HCT116 (cell line): ENCODE results near the gene NCBP1. TPM values are rescaled to one million over a fixed set of nuclear protein-coding genes. Genes with fewer than 3 reads are reported as not detected.

Source experiments
- ATAC-seq: fragments of 200-7000 bp; cut with Tn5 transposase; 2 replicates; pipeline ENCODE4 v1.9.1; 2020; ENCODE audit warnings: mild to moderate bottlenecking, moderate library complexity
- BruUV-seq: library from RNA; stranded (reverse); fragments of 400-500 nt; replicated peaks from 2 replicates; lab custom pipeline; 2021; lab: Mats Ljungman, UMichigan
- CTCF ChIA-PET: fragments of 300-600 bp; sonication (Branson Sonifier 250); formaldehyde crosslinking; loops from one replicate; lab custom pipeline; 2021; ENCODE audit warnings: antibody characterized with exemption; lab: Charles Lee
- POLR2A ChIA-PET: fragments of 300-600, 350-600 bp; sonication (Branson Sonifier 250); formaldehyde crosslinking; loops from one replicate; lab custom pipeline; 2021; ENCODE audit warnings: antibody characterized with exemption; lab: Charles Lee
- RAD21 ChIA-PET, 2 experiments: fragments of 300-600 bp; sonication (Branson Sonifier 250); formaldehyde crosslinking; loops; one replicate each; lab custom pipeline; 2023; ENCODE audit warnings: low total read pairs in 2 of 2; ENCODE audit not compliant: uncharacterized antibody in 2 of 2, unreplicated experiment in 2 of 2, low non-redundant PET in 1 of 2; lab: Charles Lee
- DNase-seq: peaks from one replicate; pipeline ENCODE4 v3.0.0-alpha.2; 2010; ENCODE audit warnings: low read depth, low spot score
- H2AFZ ChIP-seq: fragments of 200-600 bp; shearing (Covaris generic), sonication (generic); 2 replicates; pipeline ENCODE4 v1.6.1; 2017; ENCODE audit warnings: low read depth, mixed run types, mixed read lengths, antibody characterized with exemption, low read length; ENCODE audit not compliant: poor library complexity, severe bottlenecking
- H3K27ac ChIP-seq: 2 replicates; pipeline ENCODE4 v1.5.1; 2012; ENCODE audit warnings: low read depth, low read length
- H3K27me3 ChIP-seq: fragments of 200-600 bp; sonication (generic); 2 replicates; pipeline ENCODE4 v1.6.1; 2016; ENCODE audit warnings: mixed run types, low read length, mixed read lengths; ENCODE audit not compliant: insufficient read depth
- H3K36me3 ChIP-seq, 2 experiments: fragments of 200-500 bp in 1 of 2; fragments of 200-600 bp in 1 of 2; sonication (Bioruptor generic) in 1 of 2; sonication (generic) in 1 of 2; 2 replicates each; pipeline versions ENCODE4 v1.5.1 to v1.6.1; 2014 to 2016; ENCODE audit warnings: low read length in 2 of 2, inconsistent platforms in 1 of 2, mixed read lengths in 1 of 2, mixed run types in 1 of 2; ENCODE audit not compliant: insufficient read depth in 2 of 2, control insufficient read depth in 1 of 2
- H3K4me1 ChIP-seq, 2 experiments: fragments of 200-600 bp in 1 of 2; sonication (generic) in 1 of 2; 2 replicates each; pipeline versions ENCODE4 v1.5.1 to v1.6.1; 2012 to 2017; ENCODE audit warnings: low read length in 2 of 2, inconsistent platforms in 1 of 2, mild to moderate bottlenecking in 1 of 2, mixed read lengths in 1 of 2, mixed run types in 1 of 2, moderate library complexity in 1 of 2; ENCODE audit not compliant: insufficient read depth in 2 of 2, control insufficient read depth in 1 of 2
- H3K4me2 ChIP-seq: fragments of 200-600 bp; sonication (generic); 2 replicates; pipeline ENCODE4 v1.6.1; 2017; ENCODE audit warnings: mixed run types, low read length, mixed read lengths
- H3K4me3 ChIP-seq, 2 experiments: fragments of 200-600 bp in 1 of 2; sonication (generic) in 1 of 2; replicated peaks in 1 of 2; 2 replicates each; pipeline ENCODE4 v1.5.1; 2011 to 2016; ENCODE audit warnings: low read length in 2 of 2, control low read depth in 1 of 2, low read depth in 1 of 2, mild to moderate bottlenecking in 1 of 2, mixed read lengths in 1 of 2, mixed run types in 1 of 2
- H3K79me2 ChIP-seq: fragments of 200-600 bp; sonication (generic); 2 replicates; pipeline ENCODE4 v1.6.1; 2017; ENCODE audit warnings: mild to moderate bottlenecking, mixed run types, low read length, moderate library complexity, mixed read lengths; ENCODE audit not compliant: insufficient read depth
- H3K9ac ChIP-seq: fragments of 200-600 bp; sonication (generic); 2 replicates; pipeline ENCODE4 v1.6.1; 2016; ENCODE audit warnings: low read length, mixed read lengths
- H3K9me2 ChIP-seq: fragments of 200-600 bp; sonication (generic), shearing (Covaris generic); 2 replicates; pipeline ENCODE4 v1.6.1; 2017; ENCODE audit warnings: mixed run types, mild to moderate bottlenecking, moderate library complexity; ENCODE audit not compliant: insufficient read depth
- H3K9me3 ChIP-seq, 2 experiments: fragments of 200-500 bp in 1 of 2; fragments of 200-600 bp in 1 of 2; sonication (Bioruptor generic) in 1 of 2; sonication (generic) in 1 of 2; 2 replicates each; pipeline ENCODE4 v1.6.1; 2014 to 2017; ENCODE audit warnings: low read length in 2 of 2, mixed read lengths in 2 of 2, inconsistent platforms in 1 of 2, low read depth in 1 of 2, mild to moderate bottlenecking in 1 of 2, mixed run types in 1 of 2, moderate library complexity in 1 of 2; ENCODE audit not compliant: control insufficient read depth in 1 of 2, insufficient read depth in 1 of 2
- H4K20me1 ChIP-seq: fragments of 200-600 bp; sonication (generic), shearing (Covaris generic); 2 replicates; pipeline ENCODE4 v1.6.1; 2017; ENCODE audit warnings: mixed run types, mild to moderate bottlenecking, moderate library complexity; ENCODE audit not compliant: insufficient read depth
- CTCF ChIP-seq, 3 experiments: fragments of 200-600 bp in 1 of 3; sonication (generic) in 1 of 3; IDR thresholded peaks in 2 of 3; conservative IDR thresholded peaks in 1 of 3; 2 replicates each; pipeline ENCODE4 v1.5.1; 2012 to 2017; ENCODE audit warnings: low read depth in 2 of 3, low read length in 2 of 3, antibody characterized with exemption in 1 of 3, borderline replicate concordance in 1 of 3, control low read depth in 1 of 3, mild to moderate bottlenecking in 1 of 3, mixed read lengths in 1 of 3, mixed run types in 1 of 3, moderate library complexity in 1 of 3; ENCODE audit not compliant: insufficient read depth in 1 of 3
- EGR1 ChIP-seq: IDR thresholded peaks from 2 replicates; pipeline ENCODE4 v1.6.1; 2012; ENCODE audit warnings: low read depth
- ELF1 ChIP-seq: IDR thresholded peaks from 2 replicates; pipeline ENCODE4 v1.6.1; 2012; ENCODE audit warnings: low read depth, borderline replicate concordance
- EZH2 ChIP-seq: fragments of 200-600 bp; sonication (generic); IDR thresholded peaks from 2 replicates; pipeline ENCODE4 v1.6.1; 2017; ENCODE audit warnings: antibody characterized with exemption, mixed run types
- EZH2phosphoT487 ChIP-seq: fragments of 200-600 bp; IDR thresholded peaks from 2 replicates; pipeline ENCODE4 v1.6.1; 2018; ENCODE audit warnings: antibody characterized with exemption, borderline replicate concordance
- JUND ChIP-seq: IDR thresholded peaks from 2 replicates; pipeline ENCODE4 v1.6.1; 2012
- POLR2A ChIP-seq: IDR thresholded peaks from 2 replicates; pipeline ENCODE4 v1.7.0; 2011; ENCODE audit warnings: borderline replicate concordance; ENCODE audit not compliant: insufficient read depth, insufficient read length; ENCODE audit errors: extremely low read depth
- POLR2AphosphoS5 ChIP-seq: IDR thresholded peaks from 2 replicates; pipeline ENCODE4 v1.6.1; 2011; ENCODE audit warnings: mild to moderate bottlenecking, low read depth, low read length, moderate library complexity
- RAD21 ChIP-seq: IDR thresholded peaks from 2 replicates; pipeline ENCODE4 v1.6.1; 2012; ENCODE audit warnings: low read depth, mild to moderate bottlenecking
- REST ChIP-seq: IDR thresholded peaks from 2 replicates; pipeline ENCODE4 v1.6.1; 2012; ENCODE audit warnings: low read depth
- SRF ChIP-seq: IDR thresholded peaks from 2 replicates; pipeline ENCODE4 v1.6.1; 2012; ENCODE audit warnings: low read depth
- YY1 ChIP-seq: IDR thresholded peaks from 2 replicates; pipeline ENCODE4 v1.6.1; 2011; ENCODE audit warnings: low read length, low read depth, moderate library complexity, mild to moderate bottlenecking; ENCODE audit not compliant: insufficient replicate concordance; ENCODE audit errors: extremely low read depth
- ZNF274 ChIP-seq: fragments of 200-500 bp; sonication (Bioruptor generic); IDR thresholded peaks from 2 replicates; pipeline ENCODE4 v1.6.1; 2014; ENCODE audit warnings: mild to moderate bottlenecking, low read depth, low read length, inconsistent platforms
- intact Hi-C: fragments of 100-400 bp; cut with micrococcal nuclease; formaldehyde crosslinking; loops from 2 replicates; pipeline ENCODE4 v1.10.0; 2022
- total RNA-seq: library from RNA; stranded (reverse); gene quantifications from one replicate; pipeline ENCODE4 v1.2.1, GENCODE V29; 2021; ENCODE audit not compliant: unreplicated experiment
- TF ChIP-seq, protein P1 (sequence below): IDR thresholded peaks from 2 replicates; pipeline ENCODE4 v1.6.1; 2011; ENCODE audit warnings: mild to moderate bottlenecking, low read length, moderate library complexity; ENCODE audit not compliant: insufficient replicate concordance; ENCODE audit errors: extremely low read depth

Gene NCBP1
- total RNA-seq, 1 experiment from 2014 or later = 32.9 TPM

DNA sequence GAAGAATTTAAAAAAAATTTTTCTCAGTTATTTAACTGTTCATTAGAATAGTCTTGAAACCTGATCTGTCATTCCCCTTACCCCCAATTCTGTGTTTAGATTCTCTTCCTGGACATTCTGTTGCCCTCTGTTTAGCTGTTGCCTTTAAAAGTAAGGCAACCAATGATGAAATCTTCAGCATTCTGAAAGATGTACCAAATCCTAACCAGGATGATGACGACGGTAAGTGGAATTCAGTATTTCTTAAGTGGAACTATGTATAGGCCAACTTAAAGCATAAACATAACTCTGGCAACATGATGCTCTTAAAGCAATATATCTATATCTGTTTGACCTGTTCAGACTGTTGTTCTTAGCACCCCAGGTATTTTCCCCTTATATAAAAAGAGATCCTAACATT is 27.2 kb downstream of the NCBP1 start:
- Histone ChIP-seq H3K27me3 (no peaks in the 10 kb centered on the region), H2AFZ (no peak overlapping the region), H3K4me3 (no peak overlapping the region), H3K9ac (no peak overlapping the region), H3K27ac (no peak overlapping the region), H3K36me3 (peaks cover 68 to 74% of the 10 kb centered on the region in 2 experiments), H3K79me2 (peaks cover 5% of the 10 kb centered on the region; the same call in 1 of the 2 replicates), H3K9me3 (no peaks in the 10 kb centered on the region)
- POLR2A ChIA-PET = no interaction called here
- no peak for ATAC-seq
- TF ChIP-seq, protein P1, sequence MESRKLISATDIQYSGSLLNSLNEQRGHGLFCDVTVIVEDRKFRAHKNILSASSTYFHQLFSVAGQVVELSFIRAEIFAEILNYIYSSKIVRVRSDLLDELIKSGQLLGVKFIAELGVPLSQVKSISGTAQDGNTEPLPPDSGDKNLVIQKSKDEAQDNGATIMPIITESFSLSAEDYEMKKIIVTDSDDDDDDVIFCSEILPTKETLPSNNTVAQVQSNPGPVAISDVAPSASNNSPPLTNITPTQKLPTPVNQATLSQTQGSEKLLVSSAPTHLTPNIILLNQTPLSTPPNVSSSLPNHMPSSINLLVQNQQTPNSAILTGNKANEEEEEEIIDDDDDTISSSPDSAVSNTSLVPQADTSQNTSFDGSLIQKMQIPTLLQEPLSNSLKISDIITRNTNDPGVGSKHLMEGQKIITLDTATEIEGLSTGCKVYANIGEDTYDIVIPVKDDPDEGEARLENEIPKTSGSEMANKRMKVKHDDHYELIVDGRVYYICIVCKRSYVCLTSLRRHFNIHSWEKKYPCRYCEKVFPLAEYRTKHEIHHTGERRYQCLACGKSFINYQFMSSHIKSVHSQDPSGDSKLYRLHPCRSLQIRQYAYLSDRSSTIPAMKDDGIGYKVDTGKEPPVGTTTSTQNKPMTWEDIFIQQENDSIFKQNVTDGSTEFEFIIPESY = no peak
- TF ChIP-seq POLR2AphosphoS5 (no peak), SRF (no peak), ELF1 (no peak), EZH2 (no peak), YY1 (no peak), POLR2A (no peak), JUND (no peak), ZNF274 (no peak), CTCF (IDR thresholded peaks at IDR 0.05 in 2 of 3, conservative IDR thresholded peaks at IDR 0.05 in 1 of 3; ENCODE audit: borderline replicate concordance in 1 of 3, insufficient read depth in 1 of 3, low read depth in 2 of 3, low read length in 2 of 3) (no peak), REST (no peak), RAD21 (no peak), EGR1 (no peak), EZH2phosphoT487 (no peak)
- TF ChIP-seq, all 23 proteins: peak for 0
- no peaks in the 10 kb centered on the region for H3K4me1 ChIP-seq
- DNase-seq = no peak
- no peaks in the 10 kb centered on the region; the same call in 1 of the 2 replicates for H4K20me1 ChIP-seq
- no peak overlapping the region for H3K4me2 ChIP-seq
- ChIA-PET CTCF (no interaction called here), RAD21 (no interaction called here)
- intact Hi-C loops = no loop called here
- no TSS peak for BruUV-seq
- H3K9me2 ChIP-seq = no peaks in the 10 kb centered on the region
